Endometrial microvascular endothelial cells (primary cell): ENCODE measurements around the gene C1orf216. TPM values are rescaled to one million over a fixed set of nuclear protein-coding genes. Genes with fewer than 3 reads are reported as not detected.

ENCODE experiments used
- total RNA-seq: library from RNA; depleted of rRNA; stranded (reverse); fragments of >200 nt; gene quantifications from one replicate; pipeline ENCODE4 v1.2.3, GENCODE V29; 2015; ENCODE audit errors: inconsistent ontology term

The C1orf216 gene
- total RNA-seq, 1 donor from 2014 or later: 9.8 TPM

Other genes starting within 250 kb of the C1orf216 start
- gene KIAA0319L, start 161.5 kb downstream of the C1orf216 start, total RNA-seq: 40.9 TPM
- gene NCDN, start 161.1 kb downstream of the C1orf216 start, total RNA-seq: 19.1 TPM
- gene TFAP2E, start 145.6 kb downstream of the C1orf216 start, total RNA-seq: not detected
- 102 TPM for gene PSMB2, start 77.4 kb downstream of the C1orf216 start, total RNA-seq
- 30.1 TPM for gene CLSPN, start 51.1 kb upstream of the C1orf216 start, total RNA-seq
- gene AGO4, start 89.1 kb upstream of the C1orf216 start, total RNA-seq: 6.1 TPM
- gene AGO1, start 164.3 kb upstream of the C1orf216 start, total RNA-seq: 20.0 TPM
- 7.2 TPM for gene AGO3, start 212.2 kb upstream of the C1orf216 start, total RNA-seq